Activated CD4-positive, alpha-beta T cell treated with anti-CD3 and anti-CD28 coated beads, Interleukin-10, Interleukin-2, amounts not matched to agents 100 ng/mL and 50 ng/mL, durations not matched to agents 16 hours and 8 hours (primary cell): ENCODE data around the gene PSMB11.

Experiments used
- DNase-seq: peaks from one replicate; pipeline ENCODE4 v3.0.0-alpha.2; 2020

PSMB11 gene

DNA sequence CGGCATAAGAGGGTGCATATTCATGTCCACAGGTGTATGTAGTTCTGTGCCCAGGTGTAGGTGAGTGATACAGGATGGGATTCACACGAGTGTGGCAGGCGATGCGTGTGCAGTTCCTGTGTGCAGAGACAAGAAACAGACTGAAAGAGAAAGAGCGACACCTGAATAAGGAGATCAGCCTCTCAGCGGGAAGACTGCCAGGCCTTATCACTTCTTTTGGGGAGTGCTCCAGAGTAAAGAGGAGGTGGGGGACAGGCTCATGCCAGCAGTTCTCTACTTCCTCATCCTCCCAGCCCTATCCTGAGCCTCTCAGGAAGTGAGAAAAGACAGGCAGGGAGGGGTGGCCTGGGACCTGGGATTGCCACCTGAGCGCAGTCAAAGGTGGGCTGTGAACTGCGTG lies 2.8 kb downstream of the PSMB11 start:
- no peak for DNase-seq

DNA sequence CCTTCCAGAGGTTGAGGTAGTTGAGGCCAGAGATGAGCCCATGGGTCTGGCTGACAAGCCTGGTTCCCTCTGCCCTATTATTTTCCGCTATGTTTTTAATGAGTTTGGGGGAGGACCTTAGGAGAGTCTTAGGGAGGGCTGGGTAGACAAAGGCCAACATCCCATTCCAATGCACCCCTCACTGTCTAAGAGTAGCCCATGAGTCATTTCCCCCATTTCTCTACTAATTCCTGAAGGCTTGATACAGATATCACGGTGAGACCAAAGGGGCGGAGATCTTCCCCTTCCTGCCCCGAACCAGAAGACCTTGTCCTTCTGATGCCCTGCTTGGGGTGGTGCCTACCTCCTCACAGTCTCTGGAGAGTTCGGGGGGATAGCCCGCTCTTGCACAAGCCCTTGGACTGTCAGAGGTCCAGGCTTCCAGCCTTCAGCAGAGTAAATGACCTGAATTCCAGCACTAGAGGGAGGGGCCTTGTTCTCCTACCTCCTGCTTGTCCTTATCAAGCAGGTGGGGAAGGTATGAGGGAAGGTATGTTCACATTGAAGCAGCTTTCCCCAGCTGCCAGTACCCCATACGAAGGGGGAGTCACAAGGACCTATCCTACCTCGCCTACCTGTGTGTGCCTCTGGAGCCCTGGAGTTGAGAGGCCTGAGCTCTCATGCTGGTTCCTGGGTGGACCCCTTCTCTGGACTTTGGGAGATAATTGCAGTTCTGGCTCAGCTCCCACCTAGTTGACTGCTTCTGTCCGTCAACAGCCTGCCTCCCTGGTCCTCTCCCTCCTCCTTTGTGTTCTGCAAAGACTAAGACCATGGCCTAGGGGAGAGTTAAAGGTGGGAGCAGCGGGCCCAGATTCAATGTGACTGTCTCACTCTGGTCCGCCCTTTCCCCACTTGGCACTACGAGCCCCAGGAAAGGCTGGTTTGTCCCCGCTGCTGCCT lies 3.7 kb downstream of the PSMB11 start:
- DNase-seq = no peak

DNA sequence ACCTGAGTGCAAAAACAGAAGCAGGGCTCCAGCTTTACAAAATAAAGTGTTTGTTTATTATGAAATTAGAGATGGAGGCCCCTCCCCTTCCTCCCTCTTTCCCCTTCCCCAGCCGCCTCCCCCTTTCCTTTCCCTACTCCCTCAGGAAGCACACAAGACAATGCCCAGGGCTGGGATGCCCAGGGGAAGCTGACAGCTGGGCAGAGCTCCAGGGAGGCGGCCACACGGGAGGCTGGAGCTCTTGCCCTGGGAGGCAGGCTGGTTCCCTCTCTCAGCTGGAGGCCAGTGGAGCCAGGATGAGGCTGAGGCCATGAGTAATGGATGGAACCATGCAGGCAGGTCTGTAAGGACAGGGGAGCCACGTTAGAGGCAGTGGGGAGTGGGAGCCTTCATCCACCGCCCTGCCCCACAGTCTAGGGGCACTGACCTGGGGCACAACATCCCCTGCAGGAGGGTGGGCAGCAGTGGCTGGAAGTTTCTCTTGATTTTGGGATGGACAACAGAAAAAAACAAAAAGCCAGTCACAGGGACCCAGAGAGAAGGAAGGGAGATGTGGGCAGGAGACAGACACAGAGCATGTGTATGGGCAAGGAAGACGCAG lies 5.1 kb downstream of the PSMB11 start:
- no peak for DNase-seq

DNA sequence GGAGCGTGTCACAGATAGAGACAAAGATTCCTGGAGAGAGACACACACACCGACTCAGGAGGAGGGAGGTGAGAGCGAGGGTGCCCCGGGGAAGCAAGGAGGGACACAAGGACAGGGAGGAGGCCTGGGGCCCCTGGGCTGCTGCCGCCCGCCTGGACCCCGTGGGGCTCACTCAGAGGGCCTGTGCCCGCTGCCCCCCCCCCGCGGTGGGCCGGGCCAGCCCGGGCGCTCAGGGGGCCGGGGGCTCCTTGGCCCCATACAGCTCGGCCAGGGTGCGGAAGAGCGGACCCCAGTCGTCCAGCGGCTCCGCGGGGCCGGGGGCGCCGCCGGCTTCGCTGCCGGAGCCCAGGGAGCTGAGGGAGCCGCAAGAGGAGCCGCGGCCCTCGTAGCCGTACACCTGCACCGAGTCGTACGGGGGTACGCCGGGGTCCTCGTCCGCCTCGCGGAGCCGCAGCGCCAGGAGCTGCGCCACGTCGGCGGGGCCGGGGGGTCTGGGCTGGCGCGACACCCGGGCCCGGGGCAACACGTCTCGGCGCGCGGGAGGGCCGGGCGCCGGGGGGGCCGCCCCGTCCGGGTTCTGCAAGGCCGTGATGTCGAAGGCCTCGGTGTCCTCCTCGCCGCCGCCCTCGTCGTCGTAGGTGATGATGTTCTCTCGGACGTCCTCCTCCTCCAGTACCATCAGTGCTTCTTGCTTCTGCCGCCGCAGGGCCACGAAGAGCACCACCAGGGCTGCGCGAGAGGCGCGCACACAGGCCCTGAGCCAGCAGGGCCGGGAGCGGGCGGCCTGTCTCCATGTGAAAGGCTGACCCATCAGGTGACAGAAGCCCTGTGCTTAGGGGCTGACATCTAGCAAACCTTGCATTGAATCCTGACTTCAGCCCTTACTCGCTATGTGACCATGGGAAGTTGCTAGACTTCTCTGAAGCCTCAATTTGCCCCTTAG lies 6.0 kb downstream of the PSMB11 start:
- no peak for DNase-seq

DNA sequence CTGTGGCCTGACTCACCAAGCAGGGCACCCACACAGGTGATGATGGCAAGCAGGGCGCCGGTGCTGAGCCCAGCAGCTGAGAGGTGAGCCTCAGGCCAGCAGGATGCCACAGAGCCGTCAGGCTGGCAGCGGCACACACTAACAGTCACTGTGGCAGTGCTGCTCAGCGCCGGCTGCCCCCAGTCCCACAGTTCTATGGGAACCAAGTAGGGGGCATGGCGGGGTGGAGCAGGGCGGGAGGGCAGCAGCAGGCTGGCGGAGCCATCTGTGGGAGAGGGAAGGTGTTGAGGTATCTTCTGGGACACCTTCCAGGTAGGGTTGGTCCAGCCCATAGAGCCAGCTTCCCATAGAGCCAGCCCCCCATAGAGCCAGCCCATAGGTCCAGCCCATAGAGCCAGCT lies 7.0 kb downstream of the PSMB11 start:
- no peak for DNase-seq

DNA sequence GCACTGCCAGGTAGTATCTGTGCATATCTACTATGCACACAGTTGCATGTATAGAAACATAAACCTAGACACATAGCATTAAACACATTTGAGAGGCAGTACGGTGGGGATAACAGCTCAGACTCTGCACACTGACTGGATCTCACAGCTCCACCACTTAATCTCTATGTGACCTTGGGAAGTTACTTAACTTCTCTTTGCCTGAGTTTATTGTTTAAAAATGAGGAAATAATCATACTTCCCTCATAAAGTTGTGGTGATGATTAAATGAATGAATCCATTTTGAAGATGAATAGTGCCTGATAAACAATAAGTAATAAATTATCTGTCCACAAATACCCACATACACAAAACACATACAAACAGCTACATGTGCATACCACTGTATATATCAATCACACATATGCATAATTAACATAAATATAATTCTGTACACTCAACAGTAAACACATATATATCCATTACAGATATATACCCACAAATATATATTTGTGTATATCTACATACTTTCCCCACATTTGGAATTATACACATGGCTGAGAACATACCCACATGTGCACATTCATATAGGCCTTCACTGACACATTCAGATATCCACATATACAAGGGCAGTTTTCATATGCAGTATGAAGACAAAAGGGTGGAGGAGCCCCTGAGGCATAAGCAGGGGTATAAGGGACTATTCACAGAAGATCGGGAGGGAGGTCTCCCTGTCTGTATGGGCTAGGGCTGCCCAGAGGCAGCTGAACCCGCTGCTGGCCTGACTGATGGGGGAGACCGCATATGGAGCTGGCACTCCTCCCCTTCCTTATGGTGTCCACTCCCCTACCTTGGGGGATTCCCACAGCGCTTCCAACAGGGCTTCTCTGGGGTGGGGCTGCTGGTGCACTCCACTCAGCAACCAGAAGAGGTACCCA lies 9.4 kb downstream of the PSMB11 start:
- no peak for DNase-seq

DNA sequence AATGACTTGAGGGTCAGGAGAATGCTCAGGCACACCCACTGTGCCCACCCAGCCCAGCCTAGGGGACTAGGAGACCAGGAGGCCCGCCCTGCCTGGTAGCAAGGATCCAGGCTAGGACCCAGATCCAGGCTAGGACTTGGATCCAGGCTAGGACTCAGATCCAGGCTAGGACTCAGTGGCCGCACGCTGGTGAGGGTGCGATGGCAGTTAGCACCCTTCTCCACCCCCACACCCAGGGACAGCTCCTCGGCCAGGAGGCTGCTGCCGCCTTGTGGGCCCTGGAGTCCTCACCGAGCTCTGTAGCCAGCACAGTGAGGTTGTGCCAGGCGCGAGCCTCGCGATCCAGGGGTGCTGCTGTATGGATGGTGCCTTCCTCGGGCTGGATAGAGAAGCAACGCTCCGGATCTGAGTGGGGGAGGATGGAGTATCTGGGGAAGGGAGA lies 10.2 kb downstream of the PSMB11 start:
- DNase-seq = no peak

DNA sequence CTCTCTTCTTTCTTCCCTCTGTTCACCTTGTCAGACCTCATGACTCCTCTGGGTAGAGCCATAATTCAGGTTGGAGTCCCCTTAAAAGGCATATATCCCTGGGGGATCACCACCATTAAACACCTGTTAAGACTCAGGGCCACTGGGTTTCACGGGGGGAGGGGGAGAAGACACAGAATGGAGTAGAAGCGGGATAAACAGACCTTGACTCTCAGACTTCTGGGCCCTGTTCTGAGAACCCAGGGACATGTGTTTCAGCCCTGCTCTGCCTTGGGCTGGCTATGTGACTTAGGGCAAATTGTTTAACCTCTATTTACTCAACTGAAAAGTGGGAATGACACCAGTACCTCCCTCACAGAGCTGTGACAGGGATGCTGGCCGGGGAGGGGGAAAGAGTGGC lies 10.7 kb downstream of the PSMB11 start:
- DNase-seq = no peak

DNA sequence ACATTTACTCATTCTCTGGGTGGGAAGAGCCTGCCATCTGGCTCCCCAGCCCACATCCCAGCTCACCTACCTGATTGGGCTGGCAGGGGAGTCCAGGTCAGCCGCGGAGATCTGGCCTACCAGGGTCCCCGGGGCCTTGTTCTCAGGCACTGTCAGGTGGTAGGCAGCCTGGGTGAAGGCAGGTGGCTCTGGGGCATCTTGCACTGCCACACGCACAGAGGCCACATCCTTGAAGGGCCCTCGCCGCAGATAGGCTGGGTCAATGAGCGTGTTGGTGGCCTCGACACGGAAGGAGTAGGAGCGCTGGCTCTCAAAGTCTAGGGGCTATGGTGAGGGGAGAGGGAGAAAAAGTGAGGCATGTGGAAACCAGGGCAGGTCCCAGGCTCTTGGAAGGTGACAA lies 11.4 kb downstream of the PSMB11 start:
- DNase-seq = no peak

DNA sequence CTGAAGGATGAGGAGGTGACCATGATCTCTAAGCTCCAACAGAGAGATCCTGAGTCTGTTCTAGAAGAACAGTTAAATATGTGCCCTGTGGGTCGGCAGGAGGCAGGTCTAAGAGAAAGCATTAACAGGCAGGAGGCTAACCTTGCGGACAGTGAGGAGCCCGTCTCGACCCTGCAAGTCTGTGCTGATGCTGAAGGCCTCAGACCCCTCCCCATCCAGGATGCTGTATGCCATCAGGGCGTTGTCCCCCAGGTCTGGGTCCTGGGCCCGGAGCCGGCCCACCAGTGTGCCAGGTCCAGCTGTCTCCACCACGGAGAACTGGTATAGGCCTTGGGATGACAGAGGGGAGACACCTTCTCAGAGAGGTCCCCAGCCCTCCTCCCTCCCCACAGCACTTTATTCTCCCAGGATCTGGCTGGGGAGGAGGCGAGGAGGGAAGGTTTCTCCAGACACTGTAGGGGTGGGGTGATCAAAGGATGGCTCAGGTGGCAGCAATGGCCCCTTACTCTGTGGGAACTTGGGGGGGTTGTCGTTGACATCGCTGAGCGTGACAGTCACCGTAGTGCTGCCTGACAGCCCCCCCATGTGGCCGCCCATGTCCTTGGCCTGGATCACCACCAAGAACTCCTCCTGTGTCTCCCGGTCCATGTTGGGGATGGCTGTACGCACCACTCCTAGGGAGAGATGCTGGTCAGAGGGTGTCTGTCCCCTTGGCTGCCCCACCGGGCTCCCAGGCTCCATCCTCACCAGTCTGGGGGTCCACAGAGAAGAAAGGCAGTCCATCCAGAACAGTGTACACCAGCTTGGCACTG lies 12.2 kb downstream of the PSMB11 start:
- DNase-seq = peak; percentile 17

DNA sequence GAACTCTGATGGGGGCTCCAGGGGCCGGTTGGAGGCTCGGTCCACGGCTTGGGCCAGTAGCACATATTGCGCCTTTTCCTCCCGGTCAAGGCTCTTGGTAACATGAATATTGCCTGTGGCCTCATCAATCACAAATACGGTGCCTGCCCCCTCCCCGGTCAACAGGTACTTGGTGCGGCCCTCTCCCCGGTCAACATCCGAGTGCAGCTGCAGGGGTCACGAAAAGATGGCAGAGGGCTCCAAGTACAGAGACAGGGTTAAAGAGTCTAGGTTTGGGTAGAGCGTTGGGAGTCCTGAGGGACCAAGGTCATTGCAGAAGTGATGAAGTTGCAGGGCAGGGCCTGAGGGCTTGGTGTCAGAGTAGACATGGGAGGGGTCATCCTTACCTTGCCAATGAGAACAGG lies 13.1 kb downstream of the PSMB11 start:
- DNase-seq = no peak

DNA sequence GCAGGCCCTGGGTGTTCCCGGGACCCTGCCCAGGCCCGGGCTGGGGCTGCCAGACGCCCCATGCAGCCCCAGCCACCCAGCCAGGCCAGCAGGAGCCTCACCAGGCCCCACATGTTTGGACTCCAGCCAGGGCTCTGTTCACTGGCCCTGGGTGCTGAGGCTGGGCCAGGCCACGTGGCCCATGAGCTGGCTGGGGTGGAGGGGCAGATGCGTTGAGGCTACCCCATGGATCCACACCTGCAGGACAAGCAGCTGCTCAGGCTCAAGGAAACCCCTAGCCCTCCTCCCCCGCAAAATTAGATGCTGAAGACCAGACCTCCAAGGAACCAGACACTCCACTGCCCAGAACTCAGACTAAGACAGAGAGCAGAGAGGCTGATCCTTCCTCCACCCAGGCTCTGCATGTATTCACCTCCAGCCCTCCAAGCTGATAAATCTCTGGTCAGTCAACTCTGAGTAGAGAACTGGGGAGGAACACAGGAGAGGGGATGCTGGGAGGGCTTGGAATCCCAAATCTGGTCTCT lies 13.7 kb downstream of the PSMB11 start:
- no peak for DNase-seq

DNA sequence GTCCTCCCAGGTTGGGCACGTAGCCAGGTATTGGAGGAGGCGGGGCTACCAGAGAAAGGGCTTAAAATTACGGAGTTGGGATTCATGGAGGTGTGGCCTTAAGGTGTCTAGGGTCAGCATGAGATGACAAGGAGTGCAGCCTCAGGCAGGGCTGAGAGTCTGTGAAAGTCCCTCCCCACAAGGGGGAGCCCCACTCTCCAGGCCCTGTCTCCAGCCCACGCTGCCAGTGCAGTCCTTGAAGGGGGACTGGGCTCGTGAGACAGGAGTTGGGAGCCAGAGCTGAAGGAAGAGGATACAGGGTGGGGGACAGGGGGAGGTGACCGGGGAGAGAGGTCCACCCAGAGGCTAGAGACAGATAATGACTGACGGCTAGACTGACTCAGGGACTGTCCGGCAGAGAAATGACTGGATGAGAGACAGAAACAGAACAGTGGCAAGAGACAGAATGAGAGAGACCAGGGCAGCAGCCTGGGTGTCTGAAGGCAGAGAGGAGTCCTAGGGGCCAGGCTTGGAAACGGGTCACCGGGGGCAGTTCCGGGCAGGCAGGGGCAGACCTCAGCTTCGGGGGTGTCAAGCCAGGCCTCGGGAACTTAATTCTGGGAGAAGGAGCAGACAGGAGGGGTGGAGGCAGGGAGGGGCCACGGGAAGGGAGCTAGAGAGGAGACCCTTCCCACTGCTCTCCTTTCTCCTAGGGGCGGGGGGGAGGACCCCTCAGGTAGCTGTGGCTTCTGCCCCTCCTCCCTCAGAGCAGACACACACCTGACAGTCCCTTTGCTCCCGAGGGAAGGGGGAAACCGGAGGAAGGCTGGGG lies 14.3 kb downstream of the PSMB11 start:
- peak; percentile 77 for DNase-seq

DNA sequence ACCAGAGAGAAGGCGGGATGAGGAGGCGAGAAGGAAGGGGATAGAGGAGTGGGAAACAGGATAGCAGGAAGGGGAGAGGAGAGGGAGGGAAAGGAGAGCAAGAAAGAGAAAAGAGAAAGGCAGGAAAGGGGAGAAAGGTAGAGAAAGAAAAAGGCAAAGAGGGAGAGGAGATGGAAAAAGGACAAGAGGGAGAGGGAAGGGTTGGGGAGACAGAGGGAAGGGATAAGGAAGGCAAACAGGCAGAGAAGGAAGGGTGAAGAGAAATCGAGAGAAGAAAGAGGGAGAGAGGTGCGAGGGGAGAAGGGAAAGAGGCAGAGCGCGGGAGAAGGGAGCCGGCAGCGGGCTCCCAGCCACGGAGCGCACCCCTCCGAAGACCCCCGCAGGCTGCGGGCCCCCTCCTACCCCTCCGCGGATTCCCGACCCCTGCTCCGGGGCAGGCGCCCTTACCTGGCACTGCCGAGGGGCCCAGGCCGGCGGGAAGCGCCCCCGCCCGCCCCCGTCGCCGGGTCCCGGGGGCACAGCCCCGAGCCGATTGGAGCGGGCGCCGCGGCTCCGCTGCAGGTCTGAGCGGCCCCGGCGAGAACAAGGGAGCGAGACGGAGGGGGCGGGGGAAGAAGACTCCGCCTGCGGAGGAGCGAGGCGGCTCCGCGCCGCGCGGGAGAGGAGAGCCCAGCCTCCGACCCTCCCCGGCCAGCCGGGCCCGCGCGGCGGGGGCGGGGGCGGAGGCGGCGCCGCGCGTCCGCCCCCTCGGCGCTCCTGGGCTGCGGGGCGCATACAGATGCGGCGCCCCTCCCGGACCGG lies 15.1 kb downstream of the PSMB11 start, which contains the start of gene CDH24:
Gene CDH24, minus strand, starts transcription at position 565 of the 801 bp plus-strand sequence. CDS start 1,787 bp downstream, outside the sequence.
- DNase-seq = peak; percentile 72

DNA sequence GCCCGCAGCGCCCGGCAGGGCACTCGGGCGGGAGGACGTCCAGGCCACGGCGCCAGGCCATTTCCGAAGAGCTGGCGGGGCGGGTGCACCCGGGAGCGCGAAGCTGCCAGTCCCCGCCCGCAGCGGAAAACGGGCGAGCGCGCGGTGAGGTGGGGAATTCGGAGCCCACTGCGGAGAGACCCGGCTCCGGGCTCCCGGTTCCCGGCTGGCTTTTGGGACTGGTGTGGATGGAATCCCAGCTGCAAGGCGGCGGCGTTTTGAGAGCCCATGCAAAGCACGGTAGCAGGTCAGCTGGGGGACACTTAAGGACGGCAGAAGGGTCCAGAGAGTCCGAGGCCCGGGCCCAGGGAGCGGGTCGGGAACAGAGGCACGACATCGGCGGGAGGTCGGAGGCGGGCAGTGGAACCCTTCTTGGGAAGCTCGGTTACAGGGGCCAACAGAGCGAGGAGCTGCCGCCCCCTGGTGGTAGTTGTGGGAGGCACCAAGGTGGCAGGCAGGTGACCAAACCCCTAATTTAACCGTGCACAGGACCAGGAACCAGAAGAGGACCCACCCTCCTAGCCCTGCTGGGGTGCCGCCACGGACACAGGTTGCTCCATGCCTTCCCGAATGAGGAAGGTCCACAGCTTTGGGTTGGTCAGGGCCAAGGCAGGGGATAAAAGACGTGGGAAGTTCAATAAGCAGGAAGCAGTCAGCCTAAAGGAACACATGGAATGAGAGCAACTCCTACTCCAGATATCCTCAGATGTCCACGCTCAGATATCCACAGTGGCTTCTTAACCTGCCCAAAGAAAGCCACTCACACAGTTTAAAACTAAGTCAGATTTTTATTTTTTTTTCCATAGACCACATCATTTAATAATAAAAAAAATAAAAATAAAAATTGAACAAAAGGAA lies 16.0 kb downstream of the PSMB11 start:
- DNase-seq = peak; percentile 89

DNA sequence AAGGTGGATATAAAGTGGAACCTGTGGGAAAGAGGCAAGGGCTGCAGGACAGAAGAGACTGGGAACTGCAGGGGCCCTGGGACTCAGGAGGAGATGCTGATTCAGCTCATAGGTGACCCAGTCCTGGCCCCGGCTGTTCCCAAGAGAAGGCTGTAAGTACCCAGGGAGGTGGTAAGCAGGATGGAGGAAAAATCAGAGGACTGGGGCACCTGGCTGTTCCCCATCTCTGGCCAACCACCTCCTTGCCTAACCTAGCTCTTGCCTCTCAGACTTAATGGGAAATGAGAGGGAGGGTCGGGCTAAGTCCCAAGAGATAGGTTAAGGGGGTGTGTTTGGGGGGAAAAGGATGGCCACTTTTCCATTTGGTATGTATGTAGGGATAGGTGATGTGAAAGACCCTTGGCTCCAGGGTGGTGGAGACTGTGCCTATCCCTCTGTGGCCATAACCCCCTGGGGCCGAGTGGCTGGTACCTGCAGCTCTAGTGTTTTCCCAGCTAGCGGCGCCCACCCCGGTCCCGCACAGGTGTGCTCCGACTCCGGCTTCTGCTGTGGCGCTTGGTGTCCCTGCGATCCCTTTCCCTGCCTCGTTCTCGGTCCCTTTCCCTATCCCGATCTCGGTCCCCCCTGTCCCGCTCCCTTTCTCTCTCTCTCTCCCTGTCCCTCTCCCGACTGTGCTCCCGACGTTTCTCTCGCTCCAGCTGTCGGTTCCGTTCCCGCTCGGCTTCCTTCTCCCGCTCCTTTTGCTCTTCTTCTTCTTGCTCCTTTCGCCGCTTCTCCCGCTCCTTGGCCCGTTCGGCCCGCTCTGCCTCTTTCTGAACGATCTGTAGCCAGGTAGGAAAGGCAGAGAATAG lies 16.9 kb downstream of the PSMB11 start:
- DNase-seq = no peak
